CD4-positive, CD25-positive, alpha-beta regulatory T cell (primary cell): ENCODE data around the gene LRG1. TPM values are rescaled to one million over a fixed set of nuclear protein-coding genes. Genes with fewer than 3 reads are reported as not detected.
A peak's percentile ranks its signal among the peaks of the same experiment; 100 is the strongest.

ENCODE experiments used
- ATAC-seq, 2 donors: fragments of 150-1000 bp; cut with Tn5 transposase; one replicate each; pipeline ENCODE4 v1.10.0; 2021; ENCODE audit warnings: low read depth in 2 of 2, moderate number of reproducible peaks in 2 of 2, moderate library complexity in 1 of 2
- DNase-seq, 3 donors: peaks; one replicate each; pipeline versions ENCODE4 v3.0.0 to v3.0.0-alpha.2; 2012 to 2022; ENCODE audit warnings: mixed read lengths in 1 of 3
- H3K27ac ChIP-seq: one replicate; pipeline ENCODE4 v1.7.0; 2013; ENCODE audit warnings: mild to moderate bottlenecking, low read length; ENCODE audit not compliant: insufficient read depth, poor library complexity, severe bottlenecking
- H3K27me3 ChIP-seq: one replicate; pipeline ENCODE4 v1.7.0; 2013; ENCODE audit warnings: low read length; ENCODE audit not compliant: control insufficient read depth, insufficient read depth
- H3K36me3 ChIP-seq: one replicate; pipeline ENCODE4 v1.7.0; 2013; ENCODE audit warnings: mild to moderate bottlenecking, low read length, moderate library complexity; ENCODE audit not compliant: control insufficient read depth, insufficient read depth
- H3K4me1 ChIP-seq: 2 replicates; pipeline ENCODE4 v1.7.0; 2013; ENCODE audit warnings: mild to moderate bottlenecking, low read length; ENCODE audit not compliant: insufficient read depth, control insufficient read depth, poor library complexity, severe bottlenecking
- H3K4me3 ChIP-seq: one replicate; pipeline ENCODE4 v1.7.0; 2013; ENCODE audit warnings: low read depth, mild to moderate bottlenecking, low read length, moderate library complexity
- H3K9me3 ChIP-seq, 2 experiments: 1 replicate in 1 of 2; 2 replicates in 1 of 2; pipeline ENCODE4 v1.7.0; 2013; ENCODE audit warnings: low read length in 2 of 2, mild to moderate bottlenecking in 1 of 2, moderate library complexity in 1 of 2; ENCODE audit not compliant: control insufficient read depth in 2 of 2
- H3K27ac Mint-ChIP-seq, 3 donors: one replicate each; pipeline ENCODE4 v1.8.0; 2020 to 2022; ENCODE audit warnings: mild to moderate bottlenecking in 3 of 3, mixed read lengths in 3 of 3, moderate library complexity in 2 of 3
- H3K27me3 Mint-ChIP-seq: one replicate; pipeline ENCODE4 v1.8.0; 2022; ENCODE audit warnings: mild to moderate bottlenecking, mixed read lengths
- H3K36me3 Mint-ChIP-seq: one replicate; pipeline ENCODE4 v1.8.0; 2020; ENCODE audit warnings: mixed read lengths
- H3K4me1 Mint-ChIP-seq, 4 donors: one replicate each; pipeline ENCODE4 v1.8.0; 2020 to 2022; ENCODE audit warnings: mixed read lengths in 4 of 4, mild to moderate bottlenecking in 1 of 4
- H3K4me3 Mint-ChIP-seq, 4 donors: one replicate each; pipeline ENCODE4 v1.8.0; 2020 to 2022; ENCODE audit warnings: mild to moderate bottlenecking in 4 of 4, mixed read lengths in 4 of 4, moderate library complexity in 3 of 4
- H3K9me3 Mint-ChIP-seq, 7 donors: one replicate each; pipeline ENCODE4 v1.8.0; 2020 to 2022; ENCODE audit warnings: mixed read lengths in 7 of 7, mild to moderate bottlenecking in 3 of 7, moderate library complexity in 2 of 7
- polyA plus RNA-seq, 4 donors: library from polyadenylated mRNA; unstranded; fragments of 300-500 nt; fragmentation: Illumina TruSeq; gene quantifications; one replicate each; pipeline ENCODE4 v1.2.3, GENCODE V29; 2021
- total RNA-seq: library from RNA; stranded (reverse); gene quantifications from one replicate; pipeline ENCODE4 v1.2.3, GENCODE V29; 2022

Gene LRG1
- total and polyA plus RNA-seq, 5 donors from 2014 or later: 0.47 to 1.4 (median 1.1) TPM

- Histone ChIP-seq H3K36me3 (no peaks in the 10 kb centered on the region), H3K4me3 (no peak overlapping the region), H3K9me3 (no peaks in the 10 kb centered on the region), H3K27me3 (peaks cover 11% of the 10 kb centered on the region), H3K27ac (no peak overlapping the region), H3K4me1 (peaks cover 4% of the 10 kb centered on the region)
- H3K4me1 Mint-ChIP-seq: peaks cover 0 to 11% (median 3%) of the 10 kb centered on the region in 4 donors
- no peaks in the 10 kb centered on the region for H3K36me3 Mint-ChIP-seq
- peak overlapping the region in 1 of 4 donors; percentile 23 for H3K4me3 Mint-ChIP-seq
- ATAC-seq (no peak), DNase-seq (no peak)
- H3K27me3 Mint-ChIP-seq: peaks cover 56% of the 10 kb centered on the region
- H3K9me3 Mint-ChIP-seq: peaks cover 0 to 2% (median 0%) of the 10 kb centered on the region in 7 donors
- no peak overlapping the region for H3K27ac Mint-ChIP-seq
Observed at GRCh38 chr19:4578552-4579248, 38.9 kb upstream of the LRG1 start.

GRCh38 chr19:4577020-4577782 is 37.4 kb upstream of the LRG1 start:
- Histone ChIP-seq H3K4me3 (no peak overlapping the region), H3K27ac (no peak overlapping the region), H3K36me3 (no peaks in the 10 kb centered on the region), H3K9me3 (no peaks in the 10 kb centered on the region), H3K27me3 (peaks cover 9% of the 10 kb centered on the region), H3K4me1 (peaks cover 4% of the 10 kb centered on the region)
- Mint-ChIP-seq H3K4me3 (no peak overlapping the region), H3K27me3 (peaks cover 41% of the 10 kb centered on the region), H3K36me3 (no peaks in the 10 kb centered on the region), H3K27ac (no peak overlapping the region), H3K9me3 (peaks cover 0 to 2% (median 0%) of the 10 kb centered on the region in 7 donors), H3K4me1 (peaks cover 0 to 5% (median 1%) of the 10 kb centered on the region in 4 donors)
- no peak for ATAC-seq
- no peak for DNase-seq

DNA sequence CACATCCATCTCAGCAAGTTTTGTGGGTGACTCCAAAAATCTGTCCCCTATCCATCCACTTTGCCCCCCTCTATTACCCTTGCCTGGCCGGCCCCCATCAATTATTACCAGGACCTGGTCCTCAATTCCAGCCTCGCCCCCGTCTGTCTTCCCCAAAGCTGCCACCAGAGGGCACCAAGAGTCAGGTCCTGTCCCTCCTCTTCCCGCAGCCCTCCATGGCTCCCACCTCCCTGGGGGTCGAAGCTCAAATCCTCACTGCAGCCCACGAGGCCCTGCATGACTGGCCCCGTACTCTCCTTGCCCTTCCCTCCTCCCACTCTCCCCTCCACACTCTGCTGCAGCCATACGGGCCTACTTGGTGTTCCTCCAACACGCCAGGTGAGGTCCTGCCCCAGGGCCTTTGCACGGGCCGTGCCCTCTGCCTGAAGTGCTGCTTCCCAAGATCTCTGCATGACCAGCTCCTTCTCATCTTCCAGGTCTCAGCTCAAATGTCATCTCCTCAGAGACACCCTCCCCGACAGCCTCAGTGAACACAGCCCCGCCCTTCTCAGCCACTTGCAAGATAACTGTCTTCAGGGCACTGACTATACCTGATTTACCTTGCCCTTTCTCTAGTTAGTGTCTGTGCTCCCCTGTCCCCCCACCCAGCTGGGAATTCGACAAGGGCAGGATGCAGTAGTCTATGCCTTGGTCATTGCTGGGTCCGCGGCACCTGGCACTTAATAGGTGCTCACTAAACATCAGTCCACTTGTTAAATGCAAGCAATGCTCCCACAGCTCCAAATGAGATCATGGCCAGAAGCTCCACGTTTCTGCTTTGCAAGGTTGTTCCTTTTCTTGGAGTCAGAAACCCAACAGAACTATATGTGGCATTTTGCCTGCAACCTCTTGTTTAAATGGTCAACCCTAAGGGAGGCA is 36.4 kb upstream of the LRG1 start:
- no peaks in the 10 kb centered on the region for H3K4me1 Mint-ChIP-seq
- ATAC-seq: peak; percentile 40 to 43
- peaks cover 4% of the 10 kb centered on the region for H3K4me1 ChIP-seq
- peak; percentile 45 to 50 (median 49) for DNase-seq
- no peak overlapping the region for H3K27ac Mint-ChIP-seq
- H3K36me3 ChIP-seq: no peaks in the 10 kb centered on the region
- peaks cover 35% of the 10 kb centered on the region for H3K27me3 Mint-ChIP-seq
- no peak overlapping the region for H3K4me3 ChIP-seq
- no peaks in the 10 kb centered on the region for H3K9me3 ChIP-seq
- no peak overlapping the region for H3K4me3 Mint-ChIP-seq
- peaks cover 0 to 2% (median 0%) of the 10 kb centered on the region in 7 donors for H3K9me3 Mint-ChIP-seq
- H3K27me3 ChIP-seq: peaks cover 5% of the 10 kb centered on the region
- H3K36me3 Mint-ChIP-seq: no peaks in the 10 kb centered on the region
- H3K27ac ChIP-seq: no peak overlapping the region

DNA sequence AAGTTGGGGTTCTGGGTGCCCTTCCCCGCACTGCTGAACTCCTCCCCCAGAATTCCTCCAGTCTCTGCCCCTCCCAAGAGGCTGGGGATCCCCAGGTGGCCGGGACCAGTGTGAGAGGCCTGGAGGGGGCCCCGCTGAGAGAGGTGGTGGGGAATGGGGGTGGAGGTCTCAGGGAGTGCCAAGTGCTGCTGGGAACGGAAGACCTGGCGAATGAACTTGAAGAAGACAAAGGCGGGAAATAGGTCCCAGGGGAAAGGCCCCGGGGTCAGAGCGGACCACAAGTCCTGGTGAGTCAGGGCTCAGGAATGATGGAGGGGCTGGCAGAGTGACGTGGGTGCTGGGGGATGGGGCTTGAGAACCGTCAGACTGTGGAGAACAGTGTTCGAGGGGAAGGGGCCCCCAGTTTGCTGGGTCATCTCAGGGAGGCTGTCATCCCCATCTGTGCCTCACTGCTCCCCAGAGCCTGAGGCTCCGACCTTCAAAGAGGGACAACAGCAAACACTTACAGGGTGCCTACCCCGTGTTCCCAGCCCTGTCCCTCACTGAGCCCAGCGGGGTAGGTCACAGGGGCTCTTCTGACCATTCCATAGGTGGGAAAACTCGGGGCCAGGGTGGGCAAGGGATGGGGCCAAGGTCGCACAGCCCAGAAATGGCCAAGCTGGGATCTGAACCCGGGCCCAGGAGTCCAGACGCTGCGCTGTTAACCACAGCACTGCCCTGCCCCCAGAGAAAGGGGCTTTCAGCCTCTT is 35.6 kb upstream of the LRG1 start:
- Histone ChIP-seq H3K4me1 (no peaks in the 10 kb centered on the region), H3K9me3 (no peaks in the 10 kb centered on the region), H3K27ac (no peak overlapping the region), H3K27me3 (peaks cover 5% of the 10 kb centered on the region), H3K36me3 (no peaks in the 10 kb centered on the region), H3K4me3 (no peak overlapping the region)
- DNase-seq (no peak), ATAC-seq (no peak)
- Mint-ChIP-seq H3K4me1 (no peaks in the 10 kb centered on the region), H3K9me3 (peaks cover 0 to 2% (median 0%) of the 10 kb centered on the region in 7 donors), H3K27ac (peak overlapping the region in 1 of 3 donors; percentile 56), H3K27me3 (peaks cover 35% of the 10 kb centered on the region), H3K36me3 (no peaks in the 10 kb centered on the region), H3K4me3 (no peak overlapping the region)

DNA sequence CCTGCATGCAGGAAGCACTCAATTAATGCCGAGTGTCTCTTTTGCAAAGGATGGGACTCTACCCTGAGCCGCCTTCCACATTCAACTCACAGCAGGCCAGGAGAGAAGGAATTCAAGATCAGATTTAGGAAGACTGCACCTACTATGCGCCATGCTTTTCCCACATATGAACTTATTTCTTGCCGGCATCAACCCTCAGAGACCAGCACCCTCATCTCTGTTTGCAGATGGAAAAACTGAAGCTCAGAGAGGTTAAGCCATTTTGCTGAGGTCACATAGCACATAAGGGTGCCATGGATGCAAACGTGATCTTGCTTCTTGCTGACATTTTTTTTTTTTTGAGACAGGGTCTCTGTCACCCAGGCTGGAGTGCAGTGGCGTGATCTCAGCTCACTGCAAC is 33.8 kb upstream of the LRG1 start:
- DNase-seq (no peak), ATAC-seq (no peak)
- Mint-ChIP-seq H3K27me3 (peaks cover 18% of the 10 kb centered on the region), H3K27ac (no peak overlapping the region), H3K9me3 (peaks cover 0 to under 1% (median 0%) of the 10 kb centered on the region in 7 donors), H3K36me3 (no peaks in the 10 kb centered on the region), H3K4me1 (no peaks in the 10 kb centered on the region), H3K4me3 (no peak overlapping the region)
- Histone ChIP-seq H3K4me3 (no peak overlapping the region), H3K4me1 (no peaks in the 10 kb centered on the region), H3K27me3 (no peaks in the 10 kb centered on the region), H3K27ac (no peak overlapping the region), H3K36me3 (no peaks in the 10 kb centered on the region), H3K9me3 (no peaks in the 10 kb centered on the region)

DNA sequence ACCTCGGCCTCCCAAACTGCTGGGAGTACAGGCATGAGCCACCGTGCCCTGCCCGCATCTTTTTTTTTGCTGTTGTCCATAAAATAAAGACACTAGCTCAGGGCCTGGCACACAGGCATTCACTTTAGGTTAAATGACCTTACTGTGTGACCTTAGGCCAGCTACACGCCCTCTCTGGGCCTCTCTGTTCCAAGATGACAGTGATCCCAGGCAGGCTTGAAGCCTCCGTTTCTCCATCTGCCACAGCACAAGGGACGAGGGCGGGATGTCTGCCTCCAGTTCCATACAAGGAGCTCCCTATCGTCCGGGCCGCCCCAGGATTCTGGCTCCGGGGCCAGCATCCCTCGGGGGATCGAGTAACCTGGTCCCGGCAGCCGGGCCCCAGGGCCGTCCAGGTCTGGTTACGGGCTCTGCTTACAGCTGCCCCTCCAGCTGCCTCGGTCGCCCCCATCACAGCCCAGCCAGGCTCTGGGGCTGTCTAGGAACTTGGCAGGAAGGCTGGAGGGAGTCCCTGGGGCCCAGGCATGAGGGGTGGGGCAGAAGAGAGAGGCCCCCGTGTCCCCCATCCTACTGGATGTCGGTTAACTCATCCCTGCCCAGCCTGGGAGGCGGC is 31.6 kb upstream of the LRG1 start:
- no peak overlapping the region for H3K4me3 Mint-ChIP-seq
- no peak for DNase-seq

DNA sequence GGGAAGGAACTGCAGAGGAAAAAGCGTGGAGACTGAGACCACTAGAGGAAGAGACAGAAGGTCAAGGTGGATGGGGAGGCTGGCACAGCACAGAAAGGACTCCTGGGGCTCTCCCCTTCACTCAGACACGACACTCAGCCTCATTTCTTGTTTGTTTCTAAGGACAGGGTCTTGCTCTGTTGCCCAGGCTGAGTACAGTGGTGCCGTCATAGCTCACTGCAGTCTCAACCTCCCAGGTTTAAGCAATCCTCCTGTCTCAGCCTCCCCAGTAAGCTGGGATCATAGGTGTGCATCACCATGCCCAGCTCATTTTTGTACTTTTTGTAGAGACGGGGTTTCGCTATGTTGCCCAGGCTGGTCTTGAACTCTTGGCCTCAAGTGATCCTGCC is 31.1 kb upstream of the LRG1 start:
- H3K9me3 Mint-ChIP-seq: no peaks in the 10 kb centered on the region
- no peaks in the 10 kb centered on the region for H3K4me1 Mint-ChIP-seq
- no peak overlapping the region for H3K4me3 Mint-ChIP-seq
- H3K27ac Mint-ChIP-seq: no peak overlapping the region
- no peaks in the 10 kb centered on the region for H3K9me3 ChIP-seq
- DNase-seq (no peak), ATAC-seq (no peak)
- no peaks in the 10 kb centered on the region for H3K36me3 Mint-ChIP-seq
- no peak overlapping the region for H3K4me3 ChIP-seq
- no peaks in the 10 kb centered on the region for H3K4me1 ChIP-seq
- H3K27me3 ChIP-seq: no peaks in the 10 kb centered on the region
- H3K27me3 Mint-ChIP-seq: peaks cover under 1% of the 10 kb centered on the region
- no peak overlapping the region for H3K27ac ChIP-seq
- H3K36me3 ChIP-seq: no peaks in the 10 kb centered on the region

More for the DNA sequence above, 31.6 kb upstream of the LRG1 start:
- Histone ChIP-seq H3K36me3 (no peaks in the 10 kb centered on the region), H3K27me3 (no peaks in the 10 kb centered on the region), H3K4me1 (no peaks in the 10 kb centered on the region), H3K4me3 (no peak overlapping the region), H3K9me3 (no peaks in the 10 kb centered on the region), H3K27ac (no peak overlapping the region)
- H3K4me1 Mint-ChIP-seq: no peaks in the 10 kb centered on the region
- H3K36me3 Mint-ChIP-seq: no peaks in the 10 kb centered on the region
- no peak for ATAC-seq
- no peaks in the 10 kb centered on the region for H3K9me3 Mint-ChIP-seq
- H3K27ac Mint-ChIP-seq: no peak overlapping the region
- H3K27me3 Mint-ChIP-seq: peaks cover 6% of the 10 kb centered on the region
